GM03348 (cell line): ENCODE data around the gene CLASP1.
A peak's percentile ranks its signal among the peaks of the same experiment; 100 is the strongest.
"Not testable (repeated sequence)": the region's sequence is repeated elsewhere in the genome, so short reads cannot be mapped to it uniquely, and the experiment has no call there.

Source experiments
- DNase-seq: peaks from one replicate; pipeline ENCODE4 v3.0.0; 2012; ENCODE audit warnings: low spot score

CLASP1 gene

DNA sequence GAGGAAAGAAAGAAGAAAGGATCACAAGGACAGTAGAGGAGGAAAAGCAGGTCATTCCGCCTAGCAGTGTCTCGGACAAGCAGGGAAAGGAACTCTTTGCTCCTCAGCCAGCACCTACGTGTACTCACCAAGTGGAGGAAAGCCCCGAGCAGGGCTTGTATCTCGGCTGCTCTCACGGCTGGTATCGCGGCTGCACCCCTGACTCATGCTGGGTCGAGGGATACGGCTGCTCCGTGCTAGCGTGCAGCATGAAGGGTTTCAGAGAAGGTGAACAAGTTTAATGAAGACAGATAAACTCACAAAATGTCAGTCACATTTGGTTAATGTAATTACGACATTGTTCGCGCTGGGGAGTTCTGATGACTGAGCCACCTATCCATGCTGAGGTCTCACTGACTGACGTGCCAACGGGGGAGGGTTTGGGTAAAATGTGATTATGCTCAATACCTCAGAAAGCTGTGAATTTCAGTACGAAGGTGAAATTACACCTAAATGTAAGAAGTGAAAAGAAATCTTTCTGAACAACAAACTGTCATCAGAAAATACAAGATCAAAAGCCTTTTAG is 230.7 kb downstream of the CLASP1 start:
- no peak for DNase-seq

DNA sequence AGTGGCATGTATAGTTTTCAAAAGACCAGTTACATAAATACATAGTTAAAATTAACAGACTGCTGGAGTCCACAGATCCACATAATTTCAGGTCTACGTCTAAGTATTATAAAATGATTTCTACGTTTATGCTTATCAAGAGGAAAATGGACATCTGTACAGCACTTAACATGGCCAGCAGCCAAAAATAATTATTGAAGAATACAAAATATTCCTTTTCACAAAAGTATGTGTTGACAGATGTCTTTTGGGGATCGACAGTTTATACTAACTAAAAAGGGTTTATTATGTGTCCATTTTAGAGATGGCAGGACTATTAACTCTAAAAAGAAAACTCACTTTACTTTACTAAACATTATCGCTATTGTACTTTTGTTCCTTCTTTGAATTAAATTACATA is 231.4 kb downstream of the CLASP1 start:
- no peak for DNase-seq

GRCh38 chr2:121415727-121416126 is 233.5 kb downstream of the CLASP1 start:
- no peak for DNase-seq

GRCh38 chr2:121412349-121412748 is 236.9 kb downstream of the CLASP1 start:
- DNase-seq, result no peak

- DNase-seq, result no peak
These were observed 239.3 kb downstream of the CLASP1 start for GRCh38 chr2:121409966-121410365.

DNA sequence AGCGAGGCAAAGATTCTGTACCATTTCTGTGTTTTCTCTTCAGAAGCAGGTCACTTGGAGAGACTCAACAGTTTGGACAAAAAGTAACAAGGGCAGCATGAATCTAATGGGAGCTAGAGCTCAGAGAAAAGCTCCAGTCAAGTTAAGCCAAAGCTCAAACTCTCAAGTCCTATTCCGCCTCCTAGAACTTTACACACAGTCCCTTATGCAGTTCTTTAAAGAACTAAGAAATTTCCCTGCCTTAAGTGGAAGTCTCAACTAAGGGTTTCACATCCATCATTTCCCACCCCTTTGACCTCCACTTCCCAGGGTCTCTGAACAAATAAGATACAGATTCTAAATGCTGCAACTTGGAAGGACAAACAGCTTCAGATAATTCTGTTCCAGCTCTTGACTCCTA is 239.9 kb downstream of the CLASP1 start:
- no peak for DNase-seq

DNA sequence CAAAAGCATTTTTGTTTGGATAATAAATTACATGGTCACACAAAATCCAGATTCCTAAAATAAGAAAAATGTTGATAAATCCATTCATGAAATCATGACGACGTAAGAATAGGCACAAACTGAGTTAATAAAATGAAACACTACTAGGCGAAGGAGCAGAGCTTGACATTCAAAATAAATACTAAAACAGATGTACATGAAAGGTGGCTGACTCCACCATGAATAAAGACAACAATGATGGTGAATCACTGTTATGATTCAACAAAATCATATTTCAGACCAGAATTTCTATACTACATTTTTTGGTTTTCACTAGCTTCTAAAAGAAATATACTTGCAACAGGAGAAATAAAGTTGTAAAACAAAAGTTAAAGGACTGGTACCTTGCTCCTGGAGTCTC is 240.6 kb downstream of the CLASP1 start:
- peak; percentile 8 for DNase-seq

- no peak for DNase-seq
These were observed 244.0 kb downstream of the CLASP1 start for GRCh38 chr2:121405233-121405632.

DNA sequence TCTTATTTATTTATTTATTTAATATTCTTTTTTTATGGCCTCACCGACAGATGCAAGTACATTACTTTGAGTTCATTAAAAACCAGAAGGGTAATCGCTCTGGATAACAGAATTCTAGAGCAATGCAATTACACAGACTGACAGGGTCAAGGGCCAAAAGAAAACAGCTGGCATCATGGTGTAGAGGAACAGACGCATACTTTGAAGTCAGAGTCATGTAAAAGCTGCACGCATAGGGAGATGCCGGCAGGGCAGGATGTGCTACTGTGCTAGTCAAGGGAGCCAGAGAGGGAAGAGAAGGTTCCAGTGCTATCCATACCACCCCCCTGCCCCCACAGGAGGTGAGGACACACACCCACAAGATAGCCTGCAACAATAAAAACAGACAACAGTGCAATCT is 249.1 kb downstream of the CLASP1 start:
- no peak for DNase-seq

GRCh38 chr2:121398853-121399252 is 250.4 kb downstream of the CLASP1 start:
- no peak for DNase-seq

- DNase-seq, result no peak
These were observed 259.1 kb downstream of the CLASP1 start for GRCh38 chr2:121390082-121390692.

GRCh38 chr2:121388371-121388770 is 260.9 kb downstream of the CLASP1 start:
- DNase-seq, result no peak

DNA sequence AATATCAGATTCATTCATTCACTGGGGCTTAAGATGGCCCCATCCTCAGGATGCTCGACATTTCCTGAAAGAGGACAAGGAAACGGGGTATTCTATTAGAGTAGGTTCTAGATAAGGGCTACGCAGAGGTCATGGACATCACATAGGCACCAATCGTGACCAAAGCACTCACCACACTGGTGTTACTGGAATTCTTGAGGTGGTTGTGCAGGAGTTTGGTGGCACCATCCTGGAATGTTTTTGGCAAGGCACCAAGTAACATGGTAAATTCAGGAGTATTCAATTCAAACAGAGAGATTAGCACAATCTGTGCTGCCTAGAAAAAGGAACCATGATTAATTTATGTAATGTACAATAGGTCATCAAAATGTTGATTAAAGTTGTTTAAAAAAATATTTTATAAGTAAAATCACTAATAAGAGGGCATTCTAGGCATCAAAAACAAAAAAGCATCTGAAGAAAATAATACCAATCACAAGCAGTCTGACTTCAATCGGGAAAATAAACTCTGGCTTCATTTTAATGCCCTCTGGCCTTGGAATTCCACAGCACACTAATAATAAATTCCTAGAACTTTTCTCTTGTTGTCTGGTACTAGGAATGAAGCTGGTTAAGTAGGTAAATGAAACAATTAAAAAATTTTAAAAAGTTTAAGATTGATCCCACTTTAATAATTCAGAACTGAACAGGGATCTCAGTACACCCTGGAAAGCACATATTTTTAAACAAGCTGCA is 261.5 kb downstream of the CLASP1 start:
- no peak for DNase-seq

- DNase-seq, result peak; percentile 36
These were observed 262.6 kb downstream of the CLASP1 start for GRCh38 chr2:121386707-121387106.

DNA sequence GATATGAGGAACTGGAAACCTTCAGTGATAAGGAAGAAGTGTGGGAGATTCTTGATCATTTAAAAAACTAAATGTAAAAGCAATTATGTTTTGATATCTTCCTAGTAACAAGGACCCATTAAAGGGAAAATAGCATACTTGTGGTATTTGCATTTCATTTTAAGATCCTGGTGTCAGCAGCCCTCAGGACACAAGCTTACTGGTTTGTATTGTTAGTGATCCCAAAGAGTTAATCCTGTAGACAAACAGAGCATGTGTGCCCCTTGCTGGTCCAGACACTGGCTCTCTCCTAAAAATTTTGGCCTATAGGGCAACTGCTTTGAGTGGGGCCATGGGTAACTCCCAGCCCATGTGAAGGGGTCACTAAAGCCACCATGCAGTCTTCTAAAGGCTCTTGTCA is 263.2 kb downstream of the CLASP1 start:
- DNase-seq, result no peak

- no peak for DNase-seq
These were observed 266.5 kb downstream of the CLASP1 start for GRCh38 chr2:121382744-121383143.

DNA sequence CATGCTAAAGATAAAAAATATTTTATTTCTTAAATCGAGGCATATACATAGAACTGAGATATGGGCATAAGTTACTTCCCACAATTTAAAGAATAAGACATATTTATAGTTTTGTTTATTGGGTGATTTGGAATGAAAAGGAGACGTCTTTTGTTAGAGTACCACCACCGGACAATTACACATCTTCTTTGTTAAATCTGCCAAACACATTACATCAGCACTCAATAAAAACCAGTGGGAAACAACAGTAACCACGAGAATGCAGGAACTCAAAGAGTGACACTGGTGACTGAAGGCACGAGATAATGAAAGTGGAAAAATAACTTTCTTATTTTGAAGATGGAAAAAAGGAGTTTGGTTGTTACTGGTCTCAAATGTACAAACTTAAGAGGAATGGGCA is 271.6 kb downstream of the CLASP1 start:
- peak; percentile 26 for DNase-seq

DNA sequence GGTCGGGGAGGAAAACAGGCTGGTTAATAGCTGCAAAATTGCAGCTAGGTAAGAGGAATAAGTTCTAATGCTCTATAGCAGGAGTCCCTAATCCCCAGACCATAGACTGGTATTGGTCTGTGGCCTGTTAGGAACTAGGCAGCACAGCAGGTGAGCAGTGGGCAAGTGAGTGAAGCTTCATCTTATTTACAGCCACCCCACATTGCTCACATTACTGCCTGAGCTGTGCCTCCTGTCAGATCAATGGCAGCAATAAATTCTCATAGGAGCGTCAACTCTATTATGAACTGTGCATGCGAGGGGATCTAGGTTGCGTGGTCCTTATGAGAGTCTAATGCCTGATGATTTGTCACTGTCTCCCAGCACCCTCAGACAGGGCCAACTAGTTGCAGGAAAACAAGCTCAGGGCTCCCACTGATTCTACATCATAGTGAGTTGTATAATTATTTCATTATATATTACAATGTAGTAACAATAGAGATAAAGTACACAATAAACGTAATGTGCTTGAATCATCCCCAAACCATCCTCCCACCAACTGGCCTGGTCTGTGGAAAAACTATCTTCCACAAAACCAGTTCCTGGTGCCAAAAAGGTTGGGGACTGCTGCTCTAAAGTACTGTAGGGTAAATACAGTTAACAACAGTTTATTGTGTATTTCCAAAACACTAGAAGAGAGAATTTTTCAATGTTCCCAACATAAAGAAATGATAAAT is 272.6 kb downstream of the CLASP1 start:
- DNase-seq, result no peak

DNA sequence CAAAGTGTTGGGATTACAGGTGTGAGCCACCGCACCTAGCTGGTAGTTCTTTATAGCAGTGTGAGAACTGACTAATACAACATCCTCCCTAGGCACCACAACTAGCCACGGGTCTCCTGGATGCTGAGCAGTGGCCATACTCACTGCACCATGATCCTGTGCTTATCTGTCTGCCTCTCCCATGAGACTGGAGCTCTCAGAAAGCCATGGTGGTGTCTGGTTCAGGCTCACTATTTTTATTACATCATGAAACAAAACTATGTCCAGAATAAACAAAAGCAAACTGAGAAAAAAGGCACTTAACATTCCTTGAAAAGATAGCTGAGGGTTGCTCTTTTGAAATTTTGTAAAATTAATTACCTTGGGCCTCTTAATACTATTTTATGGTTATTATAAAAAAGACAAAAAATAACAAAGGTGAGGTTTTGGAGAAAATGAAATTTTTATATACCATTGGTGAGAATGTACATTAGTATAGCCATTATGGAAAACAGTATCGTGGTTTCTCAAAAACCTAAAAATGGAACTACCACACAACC is 273.6 kb downstream of the CLASP1 start:
- no peak for DNase-seq

- DNase-seq, result not testable (repeated sequence)
These were observed 274.7 kb downstream of the CLASP1 start for GRCh38 chr2:121374412-121375075.

- DNase-seq, result no peak
These were observed 276.4 kb downstream of the CLASP1 start for GRCh38 chr2:121372721-121373353.

DNA sequence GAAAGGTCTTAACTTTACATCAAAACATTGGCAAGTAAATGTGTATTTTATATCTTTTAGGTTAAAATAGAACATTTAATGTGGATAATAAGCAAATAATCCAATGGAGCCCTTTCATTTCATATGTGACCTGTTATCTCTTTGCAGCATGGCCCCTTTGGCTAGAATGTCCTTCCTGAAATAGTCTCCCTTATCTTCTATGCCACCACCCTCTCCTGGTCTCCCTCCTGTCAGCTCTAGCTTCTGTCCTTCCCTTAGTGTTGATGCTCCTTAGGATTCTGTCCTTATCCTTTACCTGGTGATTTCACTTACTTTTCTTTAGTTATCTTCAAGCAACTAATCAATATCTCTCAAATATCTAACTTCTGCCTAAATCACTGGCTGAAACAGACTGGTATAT is 277.2 kb downstream of the CLASP1 start:
- no peak for DNase-seq
